Calu3 (cell line): Measurements from ENCODE around the gene ASIC5. TPM values are rescaled to one million over a fixed set of nuclear protein-coding genes. Genes with fewer than 3 reads are reported as not detected.

Experiments used
- BruUV-seq: library from RNA; stranded (reverse); fragments of 400-500 nt; replicated peaks from 2 replicates; lab custom pipeline; 2021; lab: Mats Ljungman, UMichigan
- CTCF ChIA-PET: fragments of 300-600 bp; sonication (Branson Sonifier 250); formaldehyde crosslinking; loops from one replicate; lab custom pipeline; 2022; ENCODE audit warnings: antibody characterized with exemption; lab: Charles Lee
- DNase-seq: peaks from one replicate; pipeline ENCODE4 v3.0.0; 2022
- H3K27ac Mint-ChIP-seq: one replicate; pipeline ENCODE4 v1.8.0; 2022; ENCODE audit warnings: mixed read lengths; ENCODE audit not compliant: unreplicated experiment
- H3K27me3 Mint-ChIP-seq: one replicate; pipeline ENCODE4 v1.8.0; 2022; ENCODE audit warnings: mixed read lengths; ENCODE audit not compliant: unreplicated experiment
- H3K36me3 Mint-ChIP-seq: one replicate; pipeline ENCODE4 v1.8.0; 2022; ENCODE audit warnings: mild to moderate bottlenecking, moderate library complexity, mixed read lengths; ENCODE audit not compliant: insufficient read depth, unreplicated experiment
- H3K4me1 Mint-ChIP-seq: one replicate; pipeline ENCODE4 v1.8.0; 2022; ENCODE audit warnings: mild to moderate bottlenecking, low read depth, mixed read lengths; ENCODE audit not compliant: unreplicated experiment
- H3K4me3 Mint-ChIP-seq: one replicate; pipeline ENCODE4 v1.8.0; 2022; ENCODE audit warnings: mild to moderate bottlenecking, low read depth, moderate library complexity, mixed read lengths; ENCODE audit not compliant: unreplicated experiment
- H3K9me3 Mint-ChIP-seq: one replicate; pipeline ENCODE4 v1.8.0; 2022; ENCODE audit warnings: low read depth, mixed read lengths; ENCODE audit not compliant: unreplicated experiment
- CTCF ChIP-seq: fragments of 200-600 bp; IDR thresholded peaks from one replicate; pipeline ENCODE4 v1.8.0; 2022; ENCODE audit warnings: antibody characterized with exemption; ENCODE audit not compliant: unreplicated experiment
- intact Hi-C: fragments of 100-400 bp; cut with micrococcal nuclease; formaldehyde crosslinking; loops from one replicate; pipeline ENCODE4 v1.10.0; 2022; ENCODE audit not compliant: unreplicated experiment
- total RNA-seq: library from RNA; stranded (reverse); gene quantifications from 2 replicates; pipeline ENCODE4 v1.2.3, GENCODE V29; 2022

ASIC5 gene
- total RNA-seq, 1 experiment from 2014 or later = not detected

GRCh38 chr4:155855897-155856296, 10.2 kb downstream of the ASIC5 start:
- CTCF ChIA-PET = no interaction called here
- intact Hi-C loops = no loop called here

GRCh38 chr4:155854582-155855226, 11.4 kb downstream of the ASIC5 start:
- no TSS peak for BruUV-seq
- H3K9me3 Mint-ChIP-seq = no peaks in the 10 kb centered on the region
- TF ChIP-seq CTCF = no peak
- intact Hi-C loops = no loop called here
- no peak overlapping the region for H3K27ac Mint-ChIP-seq
- CTCF ChIA-PET = interaction anchor here (0.7 kb wide), 1 partner anchor 35 kb away, joined by 3 read pairs; no protein-coding TSS in a partner anchor
- no peaks in the 10 kb centered on the region for H3K27me3 Mint-ChIP-seq
- DNase-seq = no peak
- H3K4me1 Mint-ChIP-seq = no peaks in the 10 kb centered on the region
- no peak overlapping the region for H3K4me3 Mint-ChIP-seq
- H3K36me3 Mint-ChIP-seq = no peaks in the 10 kb centered on the region

More at GRCh38 chr4:155855897-155856296, 10.2 kb downstream of the ASIC5 start:
- Mint-ChIP-seq H3K9me3 (no peaks in the 10 kb centered on the region), H3K27me3 (no peaks in the 10 kb centered on the region), H3K27ac (no peak overlapping the region), H3K36me3 (no peaks in the 10 kb centered on the region), H3K4me1 (no peaks in the 10 kb centered on the region), H3K4me3 (no peak overlapping the region)
- no TSS peak for BruUV-seq
- no peak for DNase-seq
- no peak for TF ChIP-seq CTCF

GRCh38 chr4:155853189-155853588, 12.9 kb downstream of the ASIC5 start:
- H3K4me3 Mint-ChIP-seq = no peak overlapping the region
- H3K4me1 Mint-ChIP-seq = no peaks in the 10 kb centered on the region
- no peak for TF ChIP-seq CTCF
- no TSS peak for BruUV-seq
- no peak overlapping the region for H3K27ac Mint-ChIP-seq
- no peaks in the 10 kb centered on the region for H3K36me3 Mint-ChIP-seq
- no peaks in the 10 kb centered on the region for H3K9me3 Mint-ChIP-seq
- CTCF ChIA-PET = interaction anchor here (0.5 kb wide), 1 partner anchor 900 kb away, joined by 3 read pairs; no protein-coding TSS in a partner anchor
- DNase-seq = no peak
- intact Hi-C loops = no loop called here
- no peaks in the 10 kb centered on the region for H3K27me3 Mint-ChIP-seq

GRCh38 chr4:155849042-155849441, 17.0 kb downstream of the ASIC5 start:
- Mint-ChIP-seq H3K36me3 (no peaks in the 10 kb centered on the region), H3K27ac (no peak overlapping the region), H3K4me1 (no peaks in the 10 kb centered on the region), H3K27me3 (no peaks in the 10 kb centered on the region), H3K4me3 (no peak overlapping the region), H3K9me3 (no peaks in the 10 kb centered on the region)
- CTCF ChIA-PET = no interaction called here
- TF ChIP-seq CTCF = no peak
- no peak for DNase-seq
- no TSS peak for BruUV-seq
- intact Hi-C loops = no loop called here
